OCI-LY1 (cell line): ENCODE data around the gene ACTL8.

Source experiments
- EZH2 ChIP-seq: fragments of 200-600 bp; sonication (generic), shearing (Covaris generic); IDR thresholded peaks from 2 replicates; pipeline ENCODE4 v1.8.0; 2017; ENCODE audit warnings: borderline replicate concordance, mixed run types, mild to moderate bottlenecking, antibody characterized with exemption, low read length, moderate library complexity, mixed read lengths
- TF ChIP-seq, protein P1 (sequence below): fragments of 200-600 bp; sonication (generic), shearing (Covaris generic); IDR thresholded peaks from 2 replicates; pipeline ENCODE4 v1.5.1; 2017; ENCODE audit warnings: mild to moderate bottlenecking, antibody characterized with exemption, low read length, moderate library complexity, mixed read lengths

DNA sequence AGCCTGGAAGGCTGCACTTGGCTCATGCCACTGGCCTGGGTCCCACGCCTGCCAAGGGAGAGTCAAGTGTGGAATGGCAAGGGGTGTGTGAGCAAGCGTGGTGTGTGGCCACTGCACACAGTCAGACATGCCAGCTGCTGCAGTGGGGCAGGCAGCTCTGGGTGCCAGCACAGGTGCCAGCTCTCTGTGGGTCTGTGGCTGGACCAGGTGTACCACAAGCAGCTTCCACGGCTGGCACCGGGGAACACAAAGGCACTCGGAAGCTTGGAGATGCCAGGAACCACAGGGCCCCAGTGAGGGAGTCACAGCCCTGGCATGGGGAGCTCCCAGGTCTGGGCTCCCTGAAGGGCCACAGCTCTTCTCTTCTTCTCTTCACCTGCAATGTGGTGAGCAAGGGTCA is 34.8 kb downstream of the ACTL8 start:
- TF ChIP-seq, protein P1, sequence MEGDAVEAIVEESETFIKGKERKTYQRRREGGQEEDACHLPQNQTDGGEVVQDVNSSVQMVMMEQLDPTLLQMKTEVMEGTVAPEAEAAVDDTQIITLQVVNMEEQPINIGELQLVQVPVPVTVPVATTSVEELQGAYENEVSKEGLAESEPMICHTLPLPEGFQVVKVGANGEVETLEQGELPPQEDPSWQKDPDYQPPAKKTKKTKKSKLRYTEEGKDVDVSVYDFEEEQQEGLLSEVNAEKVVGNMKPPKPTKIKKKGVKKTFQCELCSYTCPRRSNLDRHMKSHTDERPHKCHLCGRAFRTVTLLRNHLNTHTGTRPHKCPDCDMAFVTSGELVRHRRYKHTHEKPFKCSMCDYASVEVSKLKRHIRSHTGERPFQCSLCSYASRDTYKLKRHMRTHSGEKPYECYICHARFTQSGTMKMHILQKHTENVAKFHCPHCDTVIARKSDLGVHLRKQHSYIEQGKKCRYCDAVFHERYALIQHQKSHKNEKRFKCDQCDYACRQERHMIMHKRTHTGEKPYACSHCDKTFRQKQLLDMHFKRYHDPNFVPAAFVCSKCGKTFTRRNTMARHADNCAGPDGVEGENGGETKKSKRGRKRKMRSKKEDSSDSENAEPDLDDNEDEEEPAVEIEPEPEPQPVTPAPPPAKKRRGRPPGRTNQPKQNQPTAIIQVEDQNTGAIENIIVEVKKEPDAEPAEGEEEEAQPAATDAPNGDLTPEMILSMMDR = no peak
- TF ChIP-seq EZH2 = no peak
